Mucosa of stomach (tissue), 1 donor: ENCODE data around the gene NXN.

Experiments used
- H3K27me3 ChIP-seq: one replicate; pipeline ENCODE4 v1.7.0; 2013; ENCODE audit warnings: mild to moderate bottlenecking, low read length; ENCODE audit not compliant: control insufficient read depth, insufficient read depth
- H3K36me3 ChIP-seq: one replicate; pipeline ENCODE4 v1.7.0; 2013; ENCODE audit warnings: low read length; ENCODE audit not compliant: control insufficient read depth, insufficient read depth
- H3K4me1 ChIP-seq: one replicate; pipeline ENCODE4 v1.7.0; 2013; ENCODE audit warnings: mild to moderate bottlenecking, low read length; ENCODE audit not compliant: control insufficient read depth, insufficient read depth
- H3K4me3 ChIP-seq: one replicate; pipeline ENCODE4 v1.7.0; 2013; ENCODE audit warnings: low read length
- H3K9ac ChIP-seq: one replicate; pipeline ENCODE4 v1.7.0; 2013; ENCODE audit warnings: mild to moderate bottlenecking, low read length, moderate library complexity
- H3K9me3 ChIP-seq: one replicate; pipeline ENCODE4 v1.7.0; 2013; ENCODE audit warnings: mild to moderate bottlenecking, low read length, moderate library complexity; ENCODE audit not compliant: control insufficient read depth
- donor health status: Pancreatic carcinoma.

Gene NXN

DNA sequence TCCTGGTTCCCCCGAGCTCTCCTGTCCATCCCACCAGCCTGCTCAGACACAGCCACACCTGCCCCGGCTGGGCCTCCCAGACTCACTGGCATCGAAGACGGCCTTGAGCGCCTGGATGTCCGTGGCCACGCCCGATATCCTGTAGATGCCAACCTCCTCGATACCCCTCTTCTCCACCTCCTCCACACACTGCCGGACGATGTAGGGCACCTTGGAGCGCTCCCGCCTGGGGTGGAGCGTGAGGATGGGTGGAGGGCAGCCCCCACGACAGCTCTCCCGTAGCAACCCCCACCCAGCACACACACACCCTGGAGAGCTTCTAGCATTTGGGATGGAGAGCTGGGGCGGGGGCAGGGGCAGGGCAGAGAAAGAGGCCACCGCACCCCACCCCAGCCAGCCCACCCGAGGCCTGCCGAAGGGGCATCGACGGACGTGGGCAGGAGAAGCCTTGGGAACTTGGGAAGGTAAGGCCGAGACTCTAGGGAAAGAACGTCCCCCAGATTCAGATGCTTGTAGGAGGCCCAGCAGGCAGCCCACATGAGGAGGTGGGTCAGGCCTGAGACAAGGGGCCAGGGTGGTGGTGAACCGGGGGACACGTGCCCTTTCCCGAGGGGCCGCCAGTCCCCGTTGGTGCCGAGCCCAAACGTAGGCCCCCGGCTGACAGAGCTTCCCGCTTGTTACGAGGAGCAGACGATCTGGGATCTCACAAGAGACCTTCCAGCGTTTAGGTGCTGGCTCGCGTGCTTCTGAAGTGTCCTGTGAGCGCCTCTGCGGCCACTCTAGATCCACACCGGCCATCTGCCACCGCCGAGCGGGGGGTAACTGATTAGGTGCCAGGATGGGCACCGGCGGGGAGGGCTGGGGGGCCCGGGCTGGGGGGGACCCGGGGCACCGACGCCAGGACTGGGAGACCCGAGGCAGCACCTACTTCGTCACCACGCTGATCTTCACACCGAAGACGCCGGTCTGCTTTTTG, 32.5 kb upstream of the NXN start:
- no peak overlapping the region for H3K4me3 ChIP-seq
- H3K36me3 ChIP-seq, result peaks cover 16% of the 10 kb centered on the region
- H3K9me3 ChIP-seq, result no peaks in the 10 kb centered on the region
- H3K27me3 ChIP-seq, result no peaks in the 10 kb centered on the region
- H3K4me1 ChIP-seq, result peaks cover 5% of the 10 kb centered on the region
- no peak overlapping the region for H3K9ac ChIP-seq

DNA sequence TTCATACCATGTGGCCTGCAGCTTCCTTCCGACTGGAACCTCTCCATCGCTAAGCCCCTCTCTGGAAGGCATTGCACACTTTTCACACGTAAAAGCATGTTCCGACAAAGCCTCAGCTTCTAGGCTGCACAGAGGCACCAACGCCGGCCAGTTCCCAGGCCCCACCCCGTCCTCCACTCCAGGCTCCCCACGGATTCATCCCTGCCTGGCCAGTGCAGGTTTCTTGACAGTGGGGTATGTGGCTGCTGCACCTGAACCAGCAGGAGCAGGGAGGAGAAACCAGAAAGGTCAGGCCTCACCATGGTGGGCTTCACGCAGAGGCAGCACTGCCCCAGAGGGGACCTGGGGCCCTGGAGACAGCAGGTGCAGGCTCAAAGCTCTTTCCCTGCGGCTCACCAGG, 31.6 kb upstream of the NXN start:
- peaks cover 12% of the 10 kb centered on the region for H3K4me1 ChIP-seq
- peaks cover 17% of the 10 kb centered on the region for H3K36me3 ChIP-seq
- no peaks in the 10 kb centered on the region for H3K9me3 ChIP-seq
- H3K9ac ChIP-seq, result no peak overlapping the region
- no peaks in the 10 kb centered on the region for H3K27me3 ChIP-seq
- no peak overlapping the region for H3K4me3 ChIP-seq

DNA sequence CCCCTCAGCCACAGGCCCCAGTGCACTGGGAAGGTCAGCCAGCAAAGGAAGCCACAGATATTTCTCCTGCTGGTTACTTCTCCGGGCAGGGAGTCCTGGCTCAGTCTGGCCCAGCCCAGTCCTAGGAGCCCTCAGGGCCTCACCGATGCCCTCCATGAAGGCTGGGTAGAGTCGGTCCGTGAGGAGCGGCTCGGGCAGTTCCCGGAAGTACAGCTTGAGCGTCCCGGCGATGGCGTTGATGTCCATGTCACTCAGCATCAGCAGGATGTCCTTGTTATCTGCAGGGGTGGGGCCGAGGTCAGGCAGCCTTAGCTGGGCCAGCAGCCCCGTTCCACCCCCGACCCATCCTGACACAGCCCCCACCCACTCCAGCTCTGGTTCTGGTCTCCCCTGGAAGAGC, 31.0 kb upstream of the NXN start:
- Histone ChIP-seq H3K4me3 (no peak overlapping the region), H3K4me1 (peaks cover 18% of the 10 kb centered on the region), H3K9me3 (no peaks in the 10 kb centered on the region), H3K27me3 (no peaks in the 10 kb centered on the region), H3K9ac (no peak overlapping the region), H3K36me3 (peaks cover 17% of the 10 kb centered on the region)

DNA sequence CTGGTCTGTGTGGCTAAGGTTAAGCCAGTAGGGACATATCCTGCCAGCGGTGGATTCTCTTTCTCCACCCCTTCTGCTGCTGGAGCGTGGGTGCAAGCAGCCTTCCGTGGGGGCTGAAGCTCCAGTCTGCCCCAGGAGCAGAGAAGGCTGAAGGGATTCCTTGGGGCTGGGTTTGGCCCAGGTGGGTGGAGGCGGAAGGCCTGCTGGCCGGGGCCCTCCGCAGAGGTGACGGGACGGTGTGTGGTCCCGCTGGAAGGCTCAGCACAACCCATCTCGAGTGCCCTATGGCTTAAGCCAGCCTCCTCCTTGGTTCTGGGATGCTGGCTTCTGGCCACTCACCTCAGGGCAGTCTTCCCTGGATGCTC, 30.5 kb upstream of the NXN start:
- no peak overlapping the region for H3K4me3 ChIP-seq
- H3K9me3 ChIP-seq, result no peaks in the 10 kb centered on the region
- peaks cover 23% of the 10 kb centered on the region for H3K4me1 ChIP-seq
- H3K36me3 ChIP-seq, result peaks cover 20% of the 10 kb centered on the region
- H3K27me3 ChIP-seq, result no peaks in the 10 kb centered on the region
- no peak overlapping the region for H3K9ac ChIP-seq

DNA sequence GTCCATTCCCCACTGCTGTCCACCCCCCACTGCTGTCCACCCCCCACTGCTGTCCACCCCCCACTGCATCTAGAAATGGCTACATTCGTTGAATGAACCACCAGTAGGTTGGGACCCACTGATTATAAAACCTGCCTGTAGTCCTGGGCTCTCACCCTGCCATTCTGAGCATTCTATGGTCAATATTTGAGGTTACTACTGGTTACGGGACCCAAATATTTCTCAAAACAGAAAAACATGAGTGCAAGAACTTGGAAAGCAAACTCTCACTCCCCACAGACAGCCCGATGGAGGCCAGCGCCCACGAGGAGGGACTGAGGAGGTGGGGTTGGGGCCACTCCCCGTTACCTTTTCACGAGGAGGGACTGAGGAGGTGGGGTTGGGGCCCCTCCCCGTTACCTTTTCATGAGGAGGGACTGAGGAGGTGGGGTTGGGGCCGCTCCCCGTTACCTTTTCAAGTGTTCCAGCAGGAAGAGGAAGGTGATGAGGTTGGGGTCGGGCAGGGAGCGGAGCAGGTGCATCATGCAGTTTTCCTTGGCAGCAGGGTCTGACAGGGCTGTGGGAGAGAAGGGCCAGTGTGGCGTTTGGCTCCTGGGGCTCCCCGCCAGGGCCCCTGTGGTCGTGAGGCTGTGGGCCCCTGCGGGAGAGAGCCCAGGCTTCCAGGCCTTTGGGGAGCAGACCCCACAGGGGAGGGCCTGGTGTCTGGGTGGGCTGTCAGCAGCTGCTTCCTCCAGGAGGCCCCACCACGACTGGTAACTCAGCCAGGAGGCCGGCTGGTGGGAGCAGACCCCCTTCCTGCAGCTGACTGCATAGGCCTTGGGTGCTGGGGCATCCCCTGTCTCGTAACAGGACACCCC, 29.9 kb upstream of the NXN start:
- H3K9me3 ChIP-seq, result no peaks in the 10 kb centered on the region
- no peak overlapping the region for H3K4me3 ChIP-seq
- H3K4me1 ChIP-seq, result peaks cover 29% of the 10 kb centered on the region
- no peaks in the 10 kb centered on the region for H3K27me3 ChIP-seq
- H3K36me3 ChIP-seq, result peaks cover 22% of the 10 kb centered on the region
- H3K9ac ChIP-seq, result no peak overlapping the region

DNA sequence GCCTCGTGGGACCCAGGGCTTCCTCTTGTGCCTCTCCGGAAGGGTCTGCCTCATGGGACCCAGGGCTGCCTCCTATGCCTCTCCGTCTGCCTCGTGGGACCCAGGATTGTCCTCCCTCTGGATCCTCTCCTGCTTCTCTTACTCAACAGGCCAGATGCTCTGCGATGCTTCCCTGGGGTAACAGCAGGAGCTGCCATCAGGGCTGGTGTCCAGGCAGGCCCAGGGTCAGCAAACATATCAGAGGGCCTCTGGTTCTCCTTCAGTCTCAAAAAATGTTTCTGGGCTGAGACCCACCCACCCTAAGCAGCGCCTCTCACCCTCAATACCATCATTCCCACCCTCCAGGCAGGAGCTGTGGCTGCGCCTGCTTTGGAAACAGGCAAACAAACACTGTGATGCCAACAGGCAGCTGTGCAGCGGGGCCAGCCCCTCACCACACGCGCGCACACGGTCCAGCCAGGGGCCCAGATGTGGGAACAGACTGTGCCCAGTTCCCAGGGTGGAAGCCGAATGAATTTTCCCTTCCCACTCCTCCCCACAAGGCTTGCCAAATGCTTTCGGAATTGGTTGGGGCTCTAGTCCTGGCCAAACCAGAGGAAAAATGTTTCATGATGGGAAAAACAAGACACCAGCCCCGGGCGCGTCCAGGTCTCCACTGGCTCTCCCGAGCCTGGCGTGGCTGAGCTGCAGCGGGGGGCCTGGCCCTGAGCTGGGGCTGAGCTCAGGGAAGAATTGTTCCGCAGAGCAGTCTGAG, 28.6 kb upstream of the NXN start:
- H3K9ac ChIP-seq, result peak overlapping the region; percentile 1
- H3K4me3 ChIP-seq, result no peak overlapping the region
- peaks cover 39% of the 10 kb centered on the region for H3K4me1 ChIP-seq
- no peaks in the 10 kb centered on the region for H3K27me3 ChIP-seq
- no peaks in the 10 kb centered on the region for H3K9me3 ChIP-seq
- H3K36me3 ChIP-seq, result peaks cover 22% of the 10 kb centered on the region

DNA sequence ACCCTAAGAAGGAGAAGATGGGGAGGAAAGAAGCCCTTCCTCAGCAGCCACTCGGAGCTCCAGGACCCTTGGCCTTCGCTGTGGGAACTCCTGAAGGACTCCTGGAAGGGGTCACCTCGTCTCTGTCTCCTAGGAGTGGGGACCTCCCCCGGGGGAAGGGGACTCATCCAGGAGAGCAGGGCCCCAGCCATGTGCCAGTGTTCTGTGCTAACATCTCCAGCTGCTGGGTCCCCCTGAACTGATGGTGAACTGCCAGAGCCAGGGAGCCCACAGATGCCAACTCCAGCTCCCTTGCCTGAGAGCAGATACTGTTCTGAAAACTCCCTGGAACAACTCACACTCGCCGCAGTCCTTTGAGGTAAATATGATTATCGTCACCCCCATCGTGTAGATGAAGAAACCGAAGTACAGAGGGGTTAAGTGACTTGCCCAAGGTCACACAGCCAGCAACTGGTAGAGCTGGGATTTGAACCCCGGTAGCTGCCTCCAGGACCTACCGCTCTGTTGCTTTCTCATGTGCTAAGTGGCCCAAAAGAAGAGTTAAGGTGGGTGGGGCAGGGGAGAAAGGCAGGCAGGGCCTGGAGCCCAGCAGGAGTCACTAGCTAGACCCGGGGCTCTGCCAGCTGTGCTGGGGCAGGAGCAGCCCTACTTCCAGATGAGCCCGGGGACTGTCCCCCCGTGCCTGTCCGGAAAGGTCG, 27.9 kb upstream of the NXN start:
- Histone ChIP-seq H3K36me3 (peaks cover 27% of the 10 kb centered on the region), H3K4me1 (peaks cover 39% of the 10 kb centered on the region), H3K9ac (peak overlapping the region; percentile 1)

DNA sequence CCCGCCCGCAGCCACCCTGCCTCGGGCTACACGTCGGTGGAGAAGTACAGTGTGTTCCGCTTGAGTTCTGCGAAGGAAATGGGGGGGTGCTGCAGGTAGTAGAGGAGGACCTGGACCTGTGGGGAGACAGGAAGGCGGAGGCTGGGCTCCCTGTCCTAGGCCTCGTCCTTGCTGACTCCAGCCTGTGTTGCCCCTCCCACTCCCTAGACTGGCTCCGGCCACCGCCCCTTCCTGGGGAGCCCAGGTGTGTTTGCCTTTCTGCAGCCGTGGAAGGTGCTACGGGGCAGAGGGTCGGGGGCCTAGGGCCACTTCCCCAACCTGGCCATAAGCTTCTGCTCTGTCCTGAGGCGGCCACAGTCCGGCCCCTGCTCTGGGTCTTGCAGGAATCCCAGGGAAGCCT, 26.5 kb upstream of the NXN start:
- H3K27me3 ChIP-seq, result no peaks in the 10 kb centered on the region
- H3K4me3 ChIP-seq, result no peak overlapping the region
- peak overlapping the region; percentile 45 for H3K9ac ChIP-seq
- H3K4me1 ChIP-seq, result peaks cover 42% of the 10 kb centered on the region
- no peaks in the 10 kb centered on the region for H3K9me3 ChIP-seq
- H3K36me3 ChIP-seq, result peaks cover 27% of the 10 kb centered on the region

More for the DNA sequence above, 27.9 kb upstream of the NXN start:
- no peaks in the 10 kb centered on the region for H3K27me3 ChIP-seq
- H3K4me3 ChIP-seq, result no peak overlapping the region
- H3K9me3 ChIP-seq, result no peaks in the 10 kb centered on the region

DNA sequence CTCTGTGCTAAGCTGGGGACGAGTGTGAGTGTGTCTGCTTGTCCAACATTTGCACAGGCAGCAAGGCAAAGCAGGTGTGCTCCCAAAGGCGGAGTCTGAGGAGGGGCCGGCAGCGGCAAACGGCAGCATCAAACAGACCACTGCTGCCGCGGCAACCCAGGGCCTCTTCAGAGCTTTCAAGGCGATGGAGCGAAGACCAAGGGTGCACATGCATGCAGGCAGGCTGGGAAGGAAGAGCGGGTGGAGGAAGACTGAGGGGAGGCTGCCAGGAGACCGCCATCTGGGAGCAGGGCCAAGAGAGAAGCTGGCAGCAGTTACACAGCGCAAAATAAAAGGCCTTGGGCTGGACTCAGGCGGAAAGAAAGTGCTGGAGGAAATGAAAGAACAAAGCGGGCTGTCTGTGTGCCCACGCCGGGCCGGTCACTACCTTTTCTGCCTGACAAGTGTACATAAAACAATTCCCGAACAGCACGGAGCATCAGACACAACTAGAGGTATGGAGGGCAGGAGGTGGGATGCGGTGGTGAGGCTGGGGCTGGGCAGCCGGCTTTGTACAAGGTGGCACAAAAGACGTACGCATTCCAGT, 25.9 kb upstream of the NXN start:
- Histone ChIP-seq H3K4me3 (no peak overlapping the region), H3K36me3 (peaks cover 25% of the 10 kb centered on the region), H3K9ac (peak overlapping the region; percentile 45), H3K27me3 (no peaks in the 10 kb centered on the region), H3K4me1 (peaks cover 47% of the 10 kb centered on the region), H3K9me3 (no peaks in the 10 kb centered on the region)

DNA sequence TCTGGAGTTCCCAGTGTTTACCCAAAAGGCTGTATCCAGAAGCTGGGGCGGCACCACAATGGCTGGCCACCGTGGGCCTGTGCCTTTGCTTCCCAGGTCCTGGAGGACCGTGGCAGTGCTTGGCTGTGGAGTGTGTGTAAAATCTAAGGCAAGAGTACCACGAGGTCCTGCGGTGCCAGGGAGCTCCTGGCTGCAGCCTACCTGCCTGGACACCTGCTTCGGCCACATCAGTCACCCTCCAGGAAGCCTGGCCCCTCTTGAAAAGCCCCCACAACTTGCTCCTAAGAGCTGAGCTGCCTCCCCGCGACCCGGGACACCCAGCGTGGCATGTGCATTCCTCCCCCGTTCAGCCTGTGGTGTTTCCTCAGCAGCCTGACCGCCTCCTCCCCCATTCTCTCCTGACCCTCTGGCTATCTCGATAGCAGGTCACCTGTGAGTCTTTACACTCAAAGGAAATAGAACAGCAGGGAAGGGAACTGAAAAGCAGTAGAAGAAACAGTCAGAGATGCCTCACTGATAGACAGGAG, 25.3 kb upstream of the NXN start:
- peaks cover 47% of the 10 kb centered on the region for H3K4me1 ChIP-seq
- no peaks in the 10 kb centered on the region for H3K27me3 ChIP-seq
- no peaks in the 10 kb centered on the region for H3K9me3 ChIP-seq
- H3K36me3 ChIP-seq, result peaks cover 21% of the 10 kb centered on the region
- no peak overlapping the region for H3K9ac ChIP-seq
- no peak overlapping the region for H3K4me3 ChIP-seq
